HG02973 (cell line): ENCODE results near the gene DYNLRB2.

ENCODE experiments used
- ATAC-seq: cut with Tn5 transposase; IDR thresholded peaks from one replicate; pipeline ENCODE4 v1.9.1; 2021; ENCODE audit warnings: moderate library complexity; ENCODE audit not compliant: unreplicated experiment

Gene DYNLRB2

GRCh38 chr16:80547145-80547544 is 6.4 kb downstream of the DYNLRB2 start:
- no peak for ATAC-seq

- no peak for ATAC-seq
Observed at GRCh38 chr16:80552277-80552676, 11.5 kb downstream of the DYNLRB2 start.

- no peak for ATAC-seq
Observed at GRCh38 chr16:80554033-80554432, 13.2 kb downstream of the DYNLRB2 start.

GRCh38 chr16:80556481-80556880 is 15.7 kb downstream of the DYNLRB2 start:
- ATAC-seq = no peak

- no peak for ATAC-seq
Observed at GRCh38 chr16:80557037-80557436, 16.2 kb downstream of the DYNLRB2 start.

- no peak for ATAC-seq
Observed at GRCh38 chr16:80559369-80559768, 18.6 kb downstream of the DYNLRB2 start.

GRCh38 chr16:80563066-80563465 is 22.3 kb downstream of the DYNLRB2 start:
- no peak for ATAC-seq

- ATAC-seq = no peak
Observed at GRCh38 chr16:80564394-80564793, 23.6 kb downstream of the DYNLRB2 start.

GRCh38 chr16:80569440-80570105 is 28.8 kb downstream of the DYNLRB2 start:
- peak; percentile 83 for ATAC-seq

GRCh38 chr16:80570106-80570478 is 29.3 kb downstream of the DYNLRB2 start:
- ATAC-seq = peak; percentile 16

GRCh38 chr16:80573700-80574120 is 32.9 kb downstream of the DYNLRB2 start:
- no peak for ATAC-seq

- no peak for ATAC-seq
Observed at GRCh38 chr16:80576343-80576912, 35.6 kb downstream of the DYNLRB2 start.

- ATAC-seq = no peak
Observed at GRCh38 chr16:80577485-80578280, 36.9 kb downstream of the DYNLRB2 start.

GRCh38 chr16:80580109-80580832 is 39.5 kb downstream of the DYNLRB2 start:
- ATAC-seq = peak; percentile 89

GRCh38 chr16:80583466-80583865 is 42.7 kb downstream of the DYNLRB2 start:
- ATAC-seq = no peak

GRCh38 chr16:80585764-80586163 is 45.0 kb downstream of the DYNLRB2 start:
- ATAC-seq = no peak

GRCh38 chr16:80586476-80586875 is 45.7 kb downstream of the DYNLRB2 start:
- no peak for ATAC-seq

GRCh38 chr16:80587071-80587470 is 46.3 kb downstream of the DYNLRB2 start:
- ATAC-seq = no peak

GRCh38 chr16:80591071-80591915 is 50.5 kb downstream of the DYNLRB2 start:
- no peak for ATAC-seq

- no peak for ATAC-seq
Observed at GRCh38 chr16:80592273-80592672, 51.5 kb downstream of the DYNLRB2 start.
